Gastroesophageal sphincter (tissue), 3 donors: ENCODE measurements around the gene ARHGAP28.

ENCODE experiments used
- CTCF ChIP-seq, 4 experiments: fragments of 200-600 bp in 2 of 4; fragments of 450-650 bp in 2 of 4; sonication (generic) in 1 of 4; IDR thresholded peaks; one replicate each; pipeline ENCODE4 v1.5.1; 2017 to 2019; ENCODE audit warnings: antibody characterized with exemption in 4 of 4, mild to moderate bottlenecking in 2 of 4, moderate library complexity in 2 of 4
- EP300 ChIP-seq: sonication (generic); formaldehyde crosslinking; IDR thresholded peaks from one replicate; pipeline ENCODE4 v1.6.1; 2017; ENCODE audit warnings: antibody characterized with exemption, mild to moderate bottlenecking
- POLR2A ChIP-seq, 2 donors: fragments of 450-650 bp; IDR thresholded peaks; one replicate each; pipeline ENCODE4 v1.6.1; 2017; ENCODE audit warnings: antibody characterized with exemption in 2 of 2, mild to moderate bottlenecking in 2 of 2, moderate library complexity in 1 of 2
- POLR2AphosphoS5 ChIP-seq: sonication (generic); formaldehyde crosslinking; IDR thresholded peaks from one replicate; pipeline ENCODE4 v1.6.1; 2017; ENCODE audit warnings: antibody characterized with exemption

- no peak for TF ChIP-seq CTCF (IDR thresholded peaks at IDR 0.05)
- no peak for TF ChIP-seq POLR2AphosphoS5
- no peak for TF ChIP-seq POLR2A (IDR thresholded peaks at IDR 0.05)
- TF ChIP-seq EP300, result no peak
Observed at GRCh38 chr18:6948281-6949055, 219.0 kb downstream of the ARHGAP28 start.
